Stimulated activated CD4-positive, alpha-beta T cell treated with anti-CD3 and anti-CD28 coated beads, Interleukin-12 subunit alpha, Interleukin-12 subunit beta, amount 100 ng/mL, for 24 hours (primary cell): Measurements from ENCODE around the gene INSYN2B.

Experiments used
- DNase-seq, 2 experiments: peaks; one replicate each; pipeline ENCODE4 v3.0.0-alpha.2; 2020; ENCODE audit warnings: low read depth in 2 of 2

INSYN2B gene

GRCh38 chr5:169980418-169981053 is at the start of gene INSYN2B:
Gene INSYN2B, minus strand, starts transcription at chr5:169980495. Its CDS starts 96,597 bp downstream, at chr5:169883898.
- peak in 1 of 2 experiments; percentile 6 for DNase-seq

DNA sequence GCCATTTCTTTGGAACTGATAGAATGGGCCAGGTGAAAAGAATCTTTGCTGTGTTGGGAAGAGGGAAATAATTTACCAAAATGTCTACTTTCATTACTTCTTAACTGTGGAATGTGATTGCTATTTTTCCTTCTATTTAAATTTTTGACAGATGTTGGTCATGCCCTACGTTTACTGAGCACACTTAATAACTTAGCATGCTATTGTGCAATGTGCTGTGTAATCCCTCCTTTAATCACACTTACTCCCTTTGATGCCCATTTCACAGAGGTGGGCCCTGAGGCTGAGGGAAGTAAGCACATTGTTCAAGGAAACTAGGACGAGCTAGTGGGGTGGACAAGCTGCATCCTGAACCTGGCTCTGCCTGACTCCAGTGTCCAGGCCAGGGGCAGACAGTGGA is 47.8 kb upstream of the INSYN2B start:
- no peak for DNase-seq

DNA sequence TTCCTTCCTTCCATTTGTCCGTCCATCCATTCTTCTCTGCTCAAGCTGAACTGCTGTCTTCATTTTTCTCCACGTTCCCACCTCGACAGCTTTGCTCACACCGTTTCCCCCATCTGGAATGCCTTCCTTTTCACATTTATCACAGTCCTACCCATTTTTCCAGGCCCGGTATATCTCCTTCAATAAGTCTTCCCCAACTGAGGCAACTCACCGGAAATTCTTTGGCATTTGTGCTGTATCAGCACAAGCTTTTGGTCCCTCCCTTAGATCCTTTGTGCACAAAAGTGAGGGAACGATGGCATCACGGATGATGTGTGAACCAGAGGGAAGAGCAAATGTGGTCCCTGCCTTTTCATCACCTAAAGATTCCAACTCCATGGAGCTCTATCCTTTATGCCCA is 45.6 kb upstream of the INSYN2B start:
- no peak for DNase-seq

- no peak for DNase-seq
Measured at GRCh38 chr5:170021506-170021905, 41.2 kb upstream of the INSYN2B start.

DNA sequence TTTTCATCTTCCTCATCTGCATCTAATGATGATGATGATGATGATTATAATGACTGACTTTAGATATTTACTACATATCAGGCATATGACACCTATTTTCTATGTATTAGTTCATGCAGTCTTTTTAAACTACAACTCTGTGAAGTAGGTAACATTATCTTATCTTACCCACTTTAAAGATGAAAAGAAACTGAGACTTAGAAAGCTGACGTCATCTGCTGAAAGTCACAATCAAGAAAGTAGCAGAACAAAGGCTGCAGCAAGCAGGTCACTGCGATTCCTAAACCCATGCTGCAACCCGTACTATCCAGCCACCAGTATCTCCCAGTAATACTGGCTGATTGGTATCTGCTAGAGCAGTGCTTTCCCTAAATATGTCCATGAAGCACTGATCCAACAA is 40.1 kb upstream of the INSYN2B start:
- DNase-seq: no peak

GRCh38 chr5:170012622-170013021 is 32.3 kb upstream of the INSYN2B start:
- no peak for DNase-seq

- no peak for DNase-seq
Measured at GRCh38 chr5:170011751-170012150, 31.5 kb upstream of the INSYN2B start.

- no peak for DNase-seq
Measured at GRCh38 chr5:170010595-170010994, 30.3 kb upstream of the INSYN2B start.

DNA sequence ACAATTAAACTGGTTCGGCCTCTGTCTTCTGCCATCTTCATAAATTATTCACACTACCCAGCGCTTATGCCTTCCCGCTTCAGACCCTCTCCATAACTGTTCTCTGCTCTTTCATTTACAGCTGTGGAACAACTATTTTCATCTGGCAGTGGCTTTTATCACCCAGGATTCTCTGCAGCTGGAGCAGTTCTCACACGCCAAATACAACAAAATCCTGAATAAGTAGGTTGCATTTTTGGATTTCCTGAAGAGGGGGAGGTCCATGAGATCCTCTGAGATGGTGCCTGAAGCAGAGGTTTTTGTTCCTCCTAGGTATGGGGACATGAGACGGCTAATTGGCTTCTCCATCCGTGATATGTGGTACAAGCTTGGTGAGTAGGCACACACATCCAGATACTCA is 28.1 kb upstream of the INSYN2B start:
- DNase-seq: no peak

DNA sequence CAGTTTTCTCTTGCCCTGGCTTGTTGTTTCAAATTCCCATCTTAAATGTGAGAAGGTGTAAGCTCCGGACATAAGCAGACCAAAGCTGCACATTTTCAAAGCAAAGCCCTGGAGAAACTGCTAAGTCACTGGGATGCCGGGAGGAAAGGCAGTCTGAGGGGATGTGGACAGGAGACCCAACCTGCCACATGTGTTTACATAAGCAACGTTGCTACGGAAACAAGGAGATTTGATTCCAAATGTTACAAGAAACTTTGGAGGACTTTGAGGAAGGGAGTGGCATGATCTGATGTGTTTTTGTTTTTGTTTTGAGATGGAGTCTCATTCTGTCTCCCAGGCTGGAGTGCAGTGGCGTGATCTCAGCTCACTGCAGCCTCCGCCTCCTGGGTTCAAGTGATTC is 25.7 kb upstream of the INSYN2B start:
- no peak for DNase-seq

DNA sequence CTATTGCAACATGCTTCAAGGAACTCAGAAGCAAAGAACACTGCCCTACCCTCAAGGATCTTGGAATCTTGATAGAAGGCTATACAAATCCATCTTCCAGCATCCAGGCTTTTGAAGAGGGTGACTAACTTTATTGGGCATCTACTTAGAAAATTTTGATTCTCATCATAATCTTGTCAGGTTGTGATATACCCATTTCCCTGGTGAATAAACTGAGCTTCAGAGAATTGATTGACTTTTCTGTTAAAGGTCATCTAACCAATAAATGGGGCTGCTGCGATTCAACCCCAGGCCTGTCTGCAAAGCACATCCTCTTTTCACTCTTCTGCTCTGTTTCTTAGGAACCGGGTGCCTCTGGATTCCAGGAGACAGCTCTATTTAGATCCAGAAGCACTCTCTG is 19.9 kb upstream of the INSYN2B start:
- DNase-seq: no peak

- no peak for DNase-seq
Measured at GRCh38 chr5:169999621-170000020, 19.3 kb upstream of the INSYN2B start.

GRCh38 chr5:169997798-169998197 is 17.5 kb upstream of the INSYN2B start:
- DNase-seq: no peak

GRCh38 chr5:169993485-169993790 is 13.1 kb upstream of the INSYN2B start:
- DNase-seq: no peak

DNA sequence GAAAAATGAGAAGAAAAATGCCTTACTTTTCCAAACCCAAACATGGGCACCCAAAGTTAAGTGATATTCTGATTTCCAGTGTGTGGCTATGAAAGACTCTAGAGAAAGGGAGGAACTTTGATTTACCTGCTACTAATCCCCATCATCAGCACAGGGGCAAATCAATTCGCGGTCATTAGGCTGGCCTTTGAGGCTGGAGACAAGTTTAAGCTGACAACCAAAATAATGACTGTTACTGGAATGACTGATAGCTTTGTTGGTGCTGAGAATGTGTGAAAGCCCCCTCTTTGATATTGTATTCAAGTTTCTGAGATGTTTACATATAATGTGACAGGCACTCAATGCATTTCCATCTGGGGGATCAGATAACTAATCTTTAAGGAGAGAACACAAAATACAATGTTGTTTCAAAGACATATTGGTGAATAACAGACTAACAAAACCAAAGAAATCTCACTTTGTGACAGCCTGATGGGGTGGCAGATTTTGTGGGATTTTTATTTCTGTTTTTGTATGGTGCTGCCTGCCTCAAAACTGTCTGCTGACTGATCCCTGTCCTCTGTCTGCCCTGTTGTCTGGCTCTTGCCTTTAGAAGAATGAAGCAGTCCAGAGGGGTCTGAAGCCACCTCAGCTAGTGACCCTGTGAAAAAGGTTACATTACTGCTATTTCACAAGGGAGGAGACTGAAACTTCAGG is 12.6 kb upstream of the INSYN2B start:
- no peak for DNase-seq

DNA sequence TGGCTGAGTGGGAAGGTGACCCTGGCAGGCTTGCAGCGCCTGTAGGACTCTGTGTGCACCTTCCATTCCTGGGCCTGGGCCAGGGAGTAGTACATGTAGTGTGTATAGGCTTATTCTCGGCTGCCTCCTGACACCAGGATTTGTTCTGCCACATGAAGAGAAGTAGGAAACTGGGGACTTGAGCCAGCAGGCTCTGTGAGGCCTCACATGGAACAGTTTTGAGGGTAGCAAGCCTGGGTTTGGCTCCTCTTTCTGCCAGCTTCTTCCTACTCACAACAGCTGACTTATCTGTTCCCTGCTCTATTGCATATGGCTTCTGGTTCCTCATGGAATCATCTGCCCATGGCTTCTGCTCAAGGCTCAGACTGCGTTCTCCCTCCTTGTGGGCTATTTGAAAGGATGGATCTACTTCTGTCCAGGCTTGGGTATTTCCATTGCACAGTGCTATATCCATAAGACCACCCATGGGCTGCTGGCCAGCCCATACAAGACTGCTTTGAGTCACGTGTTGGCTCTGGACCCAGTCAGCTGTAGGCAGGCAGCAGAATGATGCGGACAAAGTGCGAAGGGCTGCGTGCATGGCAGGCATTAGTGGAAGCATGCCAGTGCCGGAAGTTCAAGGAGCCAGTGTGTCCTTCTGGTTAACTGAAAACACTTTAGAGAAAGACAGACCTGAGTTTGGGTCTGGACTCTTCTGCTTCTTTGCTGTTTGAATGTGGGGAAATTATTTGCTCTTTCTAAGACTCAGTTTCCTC is 11.0 kb upstream of the INSYN2B start:
- no peak for DNase-seq

- no peak for DNase-seq
Measured at GRCh38 chr5:169989365-169989764, 9.1 kb upstream of the INSYN2B start.

GRCh38 chr5:169988947-169989346 is 8.7 kb upstream of the INSYN2B start:
- no peak for DNase-seq

DNA sequence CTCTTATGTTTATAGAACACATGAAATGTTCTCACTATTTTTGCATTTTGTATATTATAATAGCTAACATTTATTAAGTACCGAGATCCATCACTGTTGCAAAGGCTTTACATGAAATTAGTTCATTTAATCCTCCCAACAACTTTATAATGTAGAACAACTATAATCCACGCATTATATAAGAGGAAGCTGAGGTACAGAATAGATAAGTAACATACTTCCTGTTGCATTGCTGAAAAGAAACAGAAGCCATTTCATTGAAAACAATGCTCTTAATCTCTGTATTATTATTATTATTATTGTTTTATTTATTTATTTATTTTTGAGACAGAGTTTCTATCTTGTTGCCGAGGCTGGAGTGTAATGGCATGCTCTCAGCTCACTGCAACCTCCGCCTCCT is 7.9 kb upstream of the INSYN2B start:
- no peak for DNase-seq

GRCh38 chr5:169979871-169980270 is 424 bp downstream of the INSYN2B start:
- no peak for DNase-seq

DNA sequence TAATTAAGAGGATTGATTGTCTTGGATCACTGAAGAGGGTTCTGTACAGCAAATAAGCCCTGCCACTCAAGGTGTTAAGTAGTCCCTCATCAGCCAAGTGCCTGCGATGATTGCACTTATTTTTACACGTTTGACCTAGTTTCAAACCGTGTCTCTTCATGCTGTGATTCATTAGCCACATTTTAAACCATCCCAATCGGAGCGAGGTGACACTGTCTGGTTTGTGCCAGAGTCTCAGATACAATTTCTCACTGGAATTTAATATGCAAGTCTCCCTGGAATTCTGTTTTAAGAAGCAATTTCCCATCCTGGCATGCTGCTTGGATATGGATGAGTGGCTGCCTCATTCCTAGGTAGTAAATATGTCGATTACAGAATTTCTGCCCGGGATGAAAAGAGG is 1.6 kb downstream of the INSYN2B start:
- DNase-seq: no peak

DNA sequence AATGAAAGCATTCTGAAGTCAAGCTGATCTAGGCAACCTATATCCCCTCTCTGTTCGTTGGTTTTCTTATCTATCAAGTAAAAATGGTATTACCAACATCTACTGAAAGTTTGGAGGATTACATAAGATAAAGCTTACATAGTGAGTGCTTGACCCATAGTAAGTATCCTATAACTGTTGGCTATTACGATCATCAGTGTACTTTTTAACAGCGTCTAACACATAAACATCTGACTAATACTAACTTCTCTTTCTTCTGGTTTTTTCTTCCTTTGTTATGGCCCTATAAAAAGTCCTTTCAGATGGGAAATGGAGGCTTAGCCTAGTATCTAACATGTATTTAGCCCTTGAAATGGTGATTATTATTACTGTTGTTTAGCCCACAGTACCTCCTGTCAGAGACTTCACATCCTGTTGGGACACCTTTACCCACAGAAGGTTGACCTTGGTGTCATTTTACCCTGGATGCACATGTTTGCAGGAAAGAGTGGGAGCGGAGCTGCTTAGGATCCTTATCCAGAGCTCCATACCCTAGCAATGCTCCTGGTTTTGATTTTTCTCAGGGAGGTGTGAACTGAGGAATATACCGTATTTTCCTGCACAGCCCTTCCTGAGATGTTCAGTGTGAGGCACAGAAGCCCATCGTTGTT is 6.0 kb downstream of the INSYN2B start:
- DNase-seq: no peak

DNA sequence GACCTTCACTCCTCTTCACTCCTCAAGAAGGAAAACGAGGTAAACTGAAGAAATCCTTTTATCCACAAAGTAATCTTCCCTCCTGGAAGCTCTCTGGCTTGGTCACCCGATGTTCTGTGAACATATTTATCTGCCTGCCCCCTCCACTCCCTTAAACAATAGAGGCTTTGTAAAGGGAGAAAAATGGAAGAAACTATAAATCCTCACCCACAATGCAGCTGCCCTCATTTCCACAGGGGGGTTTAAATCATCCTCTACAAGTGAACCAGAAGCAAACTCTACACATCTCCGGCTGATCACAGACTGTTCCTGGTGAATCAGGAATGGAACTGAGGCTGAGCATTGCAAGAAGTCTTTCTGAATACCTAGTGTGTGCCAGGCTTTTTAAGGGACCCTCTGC is 7.2 kb downstream of the INSYN2B start:
- DNase-seq: no peak
